Stimulated activated naive CD8-positive, alpha-beta T cell treated with anti-CD3 and anti-CD28 coated beads, Interleukin-15, Interleukin-2, amounts not matched to agents 100 U/mL and 50 U/mL, for 24 hours (primary cell): ENCODE measurements around the gene NUDC.
"Not testable (repeated sequence)": the region's sequence is repeated elsewhere in the genome, so short reads cannot be mapped to it uniquely, and the experiment has no call there.

Source experiments
- ATAC-seq: fragments of 150-1000 bp; cut with Tn5 transposase; one replicate; pipeline ENCODE4 v1.10.0; 2021
- DNase-seq: peaks from one replicate; pipeline ENCODE4 v3.0.0; 2021

NUDC gene

GRCh38 chr1:26921540-26922430 is at the start of gene NUDC:
Gene NUDC, plus strand, starts transcription at chr1:26921743. Its CDS starts 106 bp downstream, at chr1:26921849.
- DNase-seq (peak; percentile 96), ATAC-seq (peak; percentile 95)

GRCh38 chr1:26873097-26873496 is 48.4 kb upstream of the NUDC start:
- not testable (repeated sequence) for ATAC-seq, DNase-seq

- ATAC-seq (no peak), DNase-seq (no peak)
Measured at GRCh38 chr1:26874896-26875295, 46.6 kb upstream of the NUDC start.

GRCh38 chr1:26877326-26877725 is 44.2 kb upstream of the NUDC start:
- DNase-seq = no peak
- ATAC-seq = no peak

GRCh38 chr1:26879793-26880192 is 41.8 kb upstream of the NUDC start:
- DNase-seq = no peak
- ATAC-seq = no peak

- DNase-seq, ATAC-seq: not testable (repeated sequence)
Measured at GRCh38 chr1:26881611-26882010, 39.9 kb upstream of the NUDC start.

- no peak for ATAC-seq
- DNase-seq = no peak
Measured at GRCh38 chr1:26882696-26883463, 38.7 kb upstream of the NUDC start.

GRCh38 chr1:26887125-26887524 is 34.4 kb upstream of the NUDC start:
- ATAC-seq (no peak), DNase-seq (no peak)

GRCh38 chr1:26888231-26888630 is 33.3 kb upstream of the NUDC start:
- no peak for ATAC-seq
- no peak for DNase-seq

- ATAC-seq (peak; percentile 97), DNase-seq (peak; percentile 84)
Measured at GRCh38 chr1:26889551-26890466, 31.7 kb upstream of the NUDC start, which contains the start of gene GPN2. Gene GPN2, minus strand, starts transcription at chr1:26890283. Its CDS starts 187 bp downstream, at chr1:26890096.

GRCh38 chr1:26890467-26890796 is 31.1 kb upstream of the NUDC start:
- ATAC-seq (peak; percentile 53), DNase-seq (no peak)

GRCh38 chr1:26894263-26894662 is 27.3 kb upstream of the NUDC start:
- no peak for DNase-seq

GRCh38 chr1:26897351-26897750 is 24.2 kb upstream of the NUDC start:
- no peak for DNase-seq
- no peak for ATAC-seq

More at GRCh38 chr1:26894263-26894662, 27.3 kb upstream of the NUDC start:
- ATAC-seq = no peak

- DNase-seq (peak; percentile 89), ATAC-seq (peak; percentile 92)
Measured at GRCh38 chr1:26900001-26900814, 21.3 kb upstream of the NUDC start, which contains the start of gene GPATCH3. Gene GPATCH3, minus strand, starts transcription at chr1:26900467. Its CDS starts 25 bp downstream, at chr1:26900442.

- no peak for DNase-seq
- ATAC-seq = no peak
Measured at GRCh38 chr1:26900815-26901511, 20.6 kb upstream of the NUDC start.

GRCh38 chr1:26907071-26907917 is 14.2 kb upstream of the NUDC start:
- ATAC-seq = no peak
- DNase-seq = no peak

- DNase-seq = no peak
- ATAC-seq = no peak
Measured at GRCh38 chr1:26909951-26910342, 11.6 kb upstream of the NUDC start.

GRCh38 chr1:26910343-26911160 is 11.0 kb upstream of the NUDC start:
- no peak for ATAC-seq
- no peak for DNase-seq
